ENCODE measurements around the gene PPP2R1A.

Gene PPP2R1A

DNA sequence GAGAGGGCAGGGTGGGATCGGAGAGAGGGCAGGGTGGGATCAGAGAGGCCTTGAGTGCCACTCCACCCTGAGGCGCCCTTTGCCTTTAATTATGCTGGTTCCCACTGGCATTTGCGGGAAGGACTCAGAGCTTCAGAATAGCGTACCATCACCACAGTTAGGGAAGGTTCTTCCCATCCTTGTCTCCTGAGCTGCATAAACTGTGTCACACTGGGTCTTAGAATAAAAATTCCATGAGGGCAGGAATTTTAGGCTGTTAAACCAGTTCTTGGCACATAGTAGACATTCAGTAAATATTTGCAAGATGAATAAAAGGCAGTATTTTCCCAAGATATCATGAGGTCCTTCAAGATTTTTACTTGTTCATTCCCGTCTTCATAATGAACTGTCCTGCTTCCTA is 24.4 kb downstream of the PPP2R1A start:
- Histone ChIP-seq H3K27ac (ENCODE audit: extremely low read depth, low read depth, low read length) (no peak overlapping the region), H3K4me1 (ENCODE audit: control insufficient read depth, insufficient read depth, low read length) (no peaks in the 10 kb centered on the region), H3K9me3 (ENCODE audit: control insufficient read depth, insufficient read depth, low read depth, low read length) (no peaks in the 10 kb centered on the region), H3K4me3 (ENCODE audit: low read depth, low read length) (no peak overlapping the region), H3K36me3 (ENCODE audit: control insufficient read depth in 2 of 2, insufficient read depth in 1 of 2, low read length in 2 of 2) (peaks cover 93 to 96% of the 10 kb centered on the region in 2 experiments)
- TF ChIP-seq ZNF623 (tag by site-specific recombination; IDR thresholded peaks at IDR 0.05) = no peak
- no peak for TF ChIP-seq KLF1 (tag by site-specific recombination; IDR thresholded peaks at IDR 0.05)
- ChIA-PET POLR2A (no interaction called here), CTCF (interaction anchor here (0.7 kb wide), 1 partner anchor 630 kb away, joined by 8 read pairs; no protein-coding TSS in a partner anchor)

DNA sequence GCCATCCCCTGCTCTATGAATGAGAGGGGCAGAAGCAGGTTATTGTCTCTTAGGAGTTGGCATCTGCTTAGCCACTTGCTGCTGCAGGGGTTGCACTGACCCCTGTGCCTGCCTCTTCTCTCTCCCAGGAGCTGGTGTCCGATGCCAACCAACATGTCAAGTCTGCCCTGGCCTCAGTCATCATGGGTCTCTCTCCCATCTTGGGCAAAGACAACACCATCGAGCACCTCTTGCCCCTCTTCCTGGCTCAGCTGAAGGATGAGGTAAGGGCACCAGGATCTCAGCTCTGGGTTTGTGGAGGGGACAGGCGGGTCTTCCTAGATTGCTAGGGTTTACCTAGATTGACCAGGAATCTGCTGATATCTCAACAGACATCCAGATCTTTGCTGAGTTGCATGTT is 26.5 kb downstream of the PPP2R1A start:
- Histone ChIP-seq H3K36me3 (ENCODE audit: control insufficient read depth in 2 of 2, insufficient read depth in 1 of 2, low read length in 2 of 2) (peaks cover 93 to 98% of the 10 kb centered on the region in 2 experiments), H3K9me3 (ENCODE audit: control insufficient read depth, insufficient read depth, low read depth, low read length) (no peaks in the 10 kb centered on the region), H3K4me3 (ENCODE audit: low read depth, low read length) (no peak overlapping the region), H3K27ac (ENCODE audit: extremely low read depth, low read depth, low read length) (no peak overlapping the region), H3K4me1 (ENCODE audit: control insufficient read depth, insufficient read depth, low read length) (no peaks in the 10 kb centered on the region)
- TF ChIP-seq EGR2 (tag by site-specific recombination; IDR thresholded peaks at IDR 0.05; ENCODE audit: low read depth) = no peak
- no peak for TF ChIP-seq ZNF292 (tag by site-specific recombination; IDR thresholded peaks at IDR 0.05; ENCODE audit: borderline replicate concordance, low read depth)
- no peak for TF ChIP-seq ZNF610 (tag by site-specific recombination; IDR thresholded peaks at IDR 0.05; ENCODE audit: borderline replicate concordance)
- TF ChIP-seq ZNF677 (tag by site-specific recombination; IDR thresholded peaks at IDR 0.05) = no peak
- no peak for TF ChIP-seq ZNF791 (tag by site-specific recombination; IDR thresholded peaks at IDR 0.05)
- TF ChIP-seq ZNF394 (tag by site-specific recombination; IDR thresholded peaks at IDR 0.05; ENCODE audit: borderline replicate concordance) = no peak
- TF ChIP-seq, protein P1, sequence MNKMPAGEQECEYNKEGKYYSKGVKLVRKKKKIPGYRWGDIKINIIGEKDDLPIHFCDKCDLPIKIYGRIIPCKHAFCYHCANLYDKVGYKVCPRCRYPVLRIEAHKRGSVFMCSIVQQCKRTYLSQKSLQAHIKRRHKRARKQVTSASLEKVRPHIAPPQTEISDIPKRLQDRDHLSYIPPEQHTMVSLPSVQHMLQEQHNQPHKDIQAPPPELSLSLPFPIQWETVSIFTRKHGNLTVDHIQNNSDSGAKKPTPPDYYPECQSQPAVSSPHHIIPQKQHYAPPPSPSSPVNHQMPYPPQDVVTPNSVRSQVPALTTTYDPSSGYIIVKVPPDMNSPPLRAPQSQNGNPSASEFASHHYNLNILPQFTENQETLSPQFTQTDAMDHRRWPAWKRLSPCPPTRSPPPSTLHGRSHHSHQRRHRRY (tag by site-specific recombination; IDR thresholded peaks at IDR 0.05) = no peak
- TF ChIP-seq ZFP3 (tag by site-specific recombination; IDR thresholded peaks at IDR 0.05; ENCODE audit: low read depth) = no peak
- TF ChIP-seq, protein P2, sequence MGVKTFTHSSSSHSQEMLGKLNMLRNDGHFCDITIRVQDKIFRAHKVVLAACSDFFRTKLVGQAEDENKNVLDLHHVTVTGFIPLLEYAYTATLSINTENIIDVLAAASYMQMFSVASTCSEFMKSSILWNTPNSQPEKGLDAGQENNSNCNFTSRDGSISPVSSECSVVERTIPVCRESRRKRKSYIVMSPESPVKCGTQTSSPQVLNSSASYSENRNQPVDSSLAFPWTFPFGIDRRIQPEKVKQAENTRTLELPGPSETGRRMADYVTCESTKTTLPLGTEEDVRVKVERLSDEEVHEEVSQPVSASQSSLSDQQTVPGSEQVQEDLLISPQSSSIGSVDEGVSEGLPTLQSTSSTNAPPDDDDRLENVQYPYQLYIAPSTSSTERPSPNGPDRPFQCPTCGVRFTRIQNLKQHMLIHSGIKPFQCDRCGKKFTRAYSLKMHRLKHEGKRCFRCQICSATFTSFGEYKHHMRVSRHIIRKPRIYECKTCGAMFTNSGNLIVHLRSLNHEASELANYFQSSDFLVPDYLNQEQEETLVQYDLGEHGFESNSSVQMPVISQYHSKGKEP (tag by site-specific recombination; IDR thresholded peaks at IDR 0.05) = no peak
- TF ChIP-seq ZNF157 (tag by site-specific recombination; IDR thresholded peaks at IDR 0.05) = no peak
- TF ChIP-seq, protein P3, sequence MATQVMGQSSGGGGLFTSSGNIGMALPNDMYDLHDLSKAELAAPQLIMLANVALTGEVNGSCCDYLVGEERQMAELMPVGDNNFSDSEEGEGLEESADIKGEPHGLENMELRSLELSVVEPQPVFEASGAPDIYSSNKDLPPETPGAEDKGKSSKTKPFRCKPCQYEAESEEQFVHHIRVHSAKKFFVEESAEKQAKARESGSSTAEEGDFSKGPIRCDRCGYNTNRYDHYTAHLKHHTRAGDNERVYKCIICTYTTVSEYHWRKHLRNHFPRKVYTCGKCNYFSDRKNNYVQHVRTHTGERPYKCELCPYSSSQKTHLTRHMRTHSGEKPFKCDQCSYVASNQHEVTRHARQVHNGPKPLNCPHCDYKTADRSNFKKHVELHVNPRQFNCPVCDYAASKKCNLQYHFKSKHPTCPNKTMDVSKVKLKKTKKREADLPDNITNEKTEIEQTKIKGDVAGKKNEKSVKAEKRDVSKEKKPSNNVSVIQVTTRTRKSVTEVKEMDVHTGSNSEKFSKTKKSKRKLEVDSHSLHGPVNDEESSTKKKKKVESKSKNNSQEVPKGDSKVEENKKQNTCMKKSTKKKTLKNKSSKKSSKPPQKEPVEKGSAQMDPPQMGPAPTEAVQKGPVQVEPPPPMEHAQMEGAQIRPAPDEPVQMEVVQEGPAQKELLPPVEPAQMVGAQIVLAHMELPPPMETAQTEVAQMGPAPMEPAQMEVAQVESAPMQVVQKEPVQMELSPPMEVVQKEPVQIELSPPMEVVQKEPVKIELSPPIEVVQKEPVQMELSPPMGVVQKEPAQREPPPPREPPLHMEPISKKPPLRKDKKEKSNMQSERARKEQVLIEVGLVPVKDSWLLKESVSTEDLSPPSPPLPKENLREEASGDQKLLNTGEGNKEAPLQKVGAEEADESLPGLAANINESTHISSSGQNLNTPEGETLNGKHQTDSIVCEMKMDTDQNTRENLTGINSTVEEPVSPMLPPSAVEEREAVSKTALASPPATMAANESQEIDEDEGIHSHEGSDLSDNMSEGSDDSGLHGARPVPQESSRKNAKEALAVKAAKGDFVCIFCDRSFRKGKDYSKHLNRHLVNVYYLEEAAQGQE (tag by site-specific recombination; IDR thresholded peaks at IDR 0.05) = no peak
- no peak for TF ChIP-seq ZNF747 (tag by site-specific recombination; IDR thresholded peaks at IDR 0.05)
- TF ChIP-seq, protein P4, sequence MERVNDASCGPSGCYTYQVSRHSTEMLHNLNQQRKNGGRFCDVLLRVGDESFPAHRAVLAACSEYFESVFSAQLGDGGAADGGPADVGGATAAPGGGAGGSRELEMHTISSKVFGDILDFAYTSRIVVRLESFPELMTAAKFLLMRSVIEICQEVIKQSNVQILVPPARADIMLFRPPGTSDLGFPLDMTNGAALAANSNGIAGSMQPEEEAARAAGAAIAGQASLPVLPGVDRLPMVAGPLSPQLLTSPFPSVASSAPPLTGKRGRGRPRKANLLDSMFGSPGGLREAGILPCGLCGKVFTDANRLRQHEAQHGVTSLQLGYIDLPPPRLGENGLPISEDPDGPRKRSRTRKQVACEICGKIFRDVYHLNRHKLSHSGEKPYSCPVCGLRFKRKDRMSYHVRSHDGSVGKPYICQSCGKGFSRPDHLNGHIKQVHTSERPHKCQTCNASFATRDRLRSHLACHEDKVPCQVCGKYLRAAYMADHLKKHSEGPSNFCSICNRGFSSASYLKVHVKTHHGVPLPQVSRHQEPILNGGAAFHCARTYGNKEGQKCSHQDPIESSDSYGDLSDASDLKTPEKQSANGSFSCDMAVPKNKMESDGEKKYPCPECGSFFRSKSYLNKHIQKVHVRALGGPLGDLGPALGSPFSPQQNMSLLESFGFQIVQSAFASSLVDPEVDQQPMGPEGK (tag by site-specific recombination; IDR thresholded peaks at IDR 0.05) = no peak
- no peak for TF ChIP-seq ZNF623 (tag by site-specific recombination; IDR thresholded peaks at IDR 0.05)
- no peak for TF ChIP-seq ZNF792 (tag by site-specific recombination; IDR thresholded peaks at IDR 0.05)
- ChIA-PET CTCF (no interaction called here), POLR2A (interaction anchor here (1.3 kb wide), 1 partner anchor 27 kb away, joined by 4 read pairs; no protein-coding TSS in a partner anchor)
